Mucosa of descending colon (tissue), 3 donors: ENCODE measurements around the gene POLE3. TPM values are rescaled to one million over a fixed set of nuclear protein-coding genes. Genes with fewer than 3 reads are reported as not detected.
"Not testable (repeated sequence)": the region's sequence is repeated elsewhere in the genome, so short reads cannot be mapped to it uniquely, and the experiment has no call there.

ENCODE experiments used
- ATAC-seq: fragments of 200-7000 bp; cut with Tn5 transposase; one replicate; pipeline ENCODE4 v1.9.1; 2020; ENCODE audit warnings: mild to moderate bottlenecking, moderate library complexity
- DNase-seq, 3 donors: peaks; one replicate each; pipeline ENCODE4 v3.0.0-alpha.2; 2020
- H3K36me3 ChIP-seq: fragments of 200-600 bp; one replicate; pipeline ENCODE4 v1.8.0; 2021; ENCODE audit warnings: low read depth, mild to moderate bottlenecking
- H3K4me1 ChIP-seq: fragments of 200-600 bp; one replicate; pipeline ENCODE4 v1.8.0; 2021; ENCODE audit warnings: low read depth, mild to moderate bottlenecking
- H3K4me3 ChIP-seq: fragments of 200-600 bp; one replicate; pipeline ENCODE4 v1.8.0; 2021; ENCODE audit warnings: mild to moderate bottlenecking
- H3K9me3 ChIP-seq: fragments of 200-600 bp; one replicate; pipeline ENCODE4 v1.8.0; 2021; ENCODE audit warnings: mild to moderate bottlenecking
- CTCF ChIP-seq: fragments of 200-600 bp; IDR thresholded peaks from one replicate; pipeline ENCODE4 v1.8.0; 2022; ENCODE audit warnings: antibody characterized with exemption, mild to moderate bottlenecking
- intact Hi-C, 2 donors: fragments of 100-400 bp; cut with DNase I in 1 of 2; cut with micrococcal nuclease in 1 of 2; formaldehyde crosslinking; loops; one replicate each; pipeline versions ENCODE4 v1.11.0 to v1.11.1; 2022; cut with DNase I, micrococcal nuclease
- total RNA-seq, 3 donors: library from RNA; stranded (reverse); fragmentation: NEBNext Ultra II Directional in 2 of 3; extraction: Animal tissue kit (Norgen Biotek cat#: 25700) in 2 of 3; gene quantifications; one replicate each; pipeline versions ENCODE4 v1.2.1 to v1.2.4, GENCODE V29; 2021 to 2023
- donor health status: DM: no; HTN: no; CAD: no; lungs with moderate emphysema.
- donor health status: DM: no; HTN: no; CAD: no.
- donor health status: DM: no; HTN: yes; CAD: no.

The POLE3 gene
- total RNA-seq, 3 donors from 2014 or later: 22.2 to 31.0 (median 28.6) TPM

- Histone ChIP-seq H3K9me3 (no peaks in the 10 kb centered on the region), H3K36me3 (peaks cover 9% of the 10 kb centered on the region), H3K4me1 (peaks cover 10% of the 10 kb centered on the region), H3K4me3 (no peak overlapping the region)
- TF ChIP-seq CTCF: no peak
- intact Hi-C loops: no loop called here
- DNase-seq: no peak
- no peak for ATAC-seq
These were observed 39.6 kb downstream of the POLE3 start for GRCh38 chr9:113370806-113371325.

GRCh38 chr9:113369855-113370140, 40.7 kb downstream of the POLE3 start:
- DNase-seq (no peak), ATAC-seq (no peak)
- H3K36me3 ChIP-seq: peaks cover 8% of the 10 kb centered on the region
- H3K9me3 ChIP-seq: no peaks in the 10 kb centered on the region
- intact Hi-C loops: no loop called here
- peaks cover 4% of the 10 kb centered on the region for H3K4me1 ChIP-seq
- no peak for TF ChIP-seq CTCF
- H3K4me3 ChIP-seq: no peak overlapping the region

GRCh38 chr9:113368982-113369854, 41.3 kb downstream of the POLE3 start:
- peaks cover 4% of the 10 kb centered on the region for H3K4me1 ChIP-seq

GRCh38 chr9:113368348-113368981, 42.0 kb downstream of the POLE3 start:
- no peak for ATAC-seq
- intact Hi-C loops: no loop called here
- no peaks in the 10 kb centered on the region for H3K36me3 ChIP-seq

More at GRCh38 chr9:113368982-113369854, 41.3 kb downstream of the POLE3 start:
- no peak for TF ChIP-seq CTCF
- DNase-seq: no peak
- peaks cover 3% of the 10 kb centered on the region for H3K36me3 ChIP-seq
- intact Hi-C loops: no loop called here
- H3K9me3 ChIP-seq: no peaks in the 10 kb centered on the region
- no peak overlapping the region for H3K4me3 ChIP-seq
- no peak for ATAC-seq

GRCh38 chr9:113365652-113366051, 44.8 kb downstream of the POLE3 start:
- DNase-seq, H3K9me3 ChIP-seq, H3K36me3 ChIP-seq, ATAC-seq, H3K4me1 ChIP-seq, intact Hi-C loops, H3K4me3 ChIP-seq: not testable (repeated sequence)

More at GRCh38 chr9:113368348-113368981, 42.0 kb downstream of the POLE3 start:
- Histone ChIP-seq H3K9me3 (no peaks in the 10 kb centered on the region), H3K4me3 (no peak overlapping the region), H3K4me1 (no peaks in the 10 kb centered on the region)
- DNase-seq: no peak
- TF ChIP-seq CTCF: no peak

- no peak for DNase-seq
- H3K36me3 ChIP-seq: no peaks in the 10 kb centered on the region
- no peaks in the 10 kb centered on the region for H3K4me1 ChIP-seq
- no peak for TF ChIP-seq CTCF
- intact Hi-C loops: no loop called here
- no peak for ATAC-seq
- no peak overlapping the region for H3K4me3 ChIP-seq
- no peaks in the 10 kb centered on the region for H3K9me3 ChIP-seq
These were observed 45.5 kb downstream of the POLE3 start for GRCh38 chr9:113364951-113365350.
